B cell (primary cell): ENCODE measurements around the gene CAPRIN1. TPM values are rescaled to one million over a fixed set of nuclear protein-coding genes. Genes with fewer than 3 reads are reported as not detected.
A peak's percentile ranks its signal among the peaks of the same experiment; 100 is the strongest.

Experiments
- ATAC-seq: fragments of 200-7000 bp; cut with Tn5 transposase; one replicate; pipeline ENCODE4 v1.10.0; 2021; ENCODE audit warnings: low read depth, mild to moderate bottlenecking, moderate number of reproducible peaks, moderate library complexity
- CTCF ChIA-PET: fragments of 350-600 bp; sonication (Branson Sonifier 250); formaldehyde crosslinking; loops from one replicate; lab custom pipeline; 2021; ENCODE audit warnings: antibody characterized with exemption, inconsistent platforms; lab: Charles Lee
- POLR2A ChIA-PET: fragments of 350-600 bp; sonication (Branson Sonifier 250); formaldehyde crosslinking; loops from one replicate; lab custom pipeline; 2021; ENCODE audit warnings: antibody characterized with exemption; lab: Charles Lee
- DNase-seq: peaks from one replicate; pipeline ENCODE4 v3.0.0; 2013
- H2AFZ ChIP-seq: 2 replicates; pipeline ENCODE4 v1.6.1; 2012; ENCODE audit warnings: mild to moderate bottlenecking, low read depth, low read length; ENCODE audit not compliant: insufficient read depth, poor library complexity, severe bottlenecking
- H3K27ac ChIP-seq, 2 donors: 1 replicate in 1 of 2; 2 replicates in 1 of 2; pipeline ENCODE4 v1.5.1; 2012 to 2013; ENCODE audit warnings: low read length in 2 of 2, mild to moderate bottlenecking in 2 of 2, moderate library complexity in 1 of 2
- H3K27me3 ChIP-seq, 4 experiments: fragments of 200-600 bp in 1 of 4; sonication (generic) in 1 of 4; replicated peaks in 1 of 4; 1 replicate in 2 of 4; 2 replicates in 2 of 4; pipeline versions ENCODE4 v1.6.1 to v1.7.0; 2013 to 2016; ENCODE audit warnings: low read length in 3 of 4, mild to moderate bottlenecking in 2 of 4, mixed read lengths in 1 of 4, moderate library complexity in 1 of 4; ENCODE audit not compliant: insufficient read depth in 4 of 4, control insufficient read depth in 3 of 4; ENCODE audit errors: control extremely low read depth in 1 of 4
- H3K36me3 ChIP-seq, 2 experiments: replicated peaks in 1 of 2; 1 replicate in 1 of 2; 2 replicates in 1 of 2; pipeline versions ENCODE4 v1.6.1 to v1.7.1; 2013; ENCODE audit warnings: low read length in 1 of 2; ENCODE audit not compliant: insufficient read depth in 2 of 2, control insufficient read depth in 1 of 2; ENCODE audit errors: control extremely low read depth in 1 of 2, extremely low read depth in 1 of 2
- H3K4me1 ChIP-seq, 2 donors: fragments of 200-600 bp in 1 of 2; sonication (generic) in 1 of 2; 1 replicate in 1 of 2; 2 replicates in 1 of 2; pipeline versions ENCODE4 v1.5.1 to v1.6.1; 2013 to 2017; ENCODE audit warnings: low read length in 2 of 2; ENCODE audit not compliant: control insufficient read depth in 2 of 2, insufficient read depth in 2 of 2
- H3K4me2 ChIP-seq: replicated peaks from 2 replicates; pipeline ENCODE3; 2012; ENCODE audit warnings: mild to moderate bottlenecking, low read depth, low read length; ENCODE audit not compliant: poor library complexity, severe bottlenecking
- H3K4me3 ChIP-seq, 5 experiments: fragments of 200-600 bp in 1 of 5; sonication (generic) in 1 of 5; 1 replicate in 3 of 5; 2 replicates in 2 of 5; pipeline versions ENCODE4 v1.5.1 to v1.7.0; 2011 to 2016; ENCODE audit warnings: low read length in 4 of 5, mild to moderate bottlenecking in 4 of 5, low read depth in 2 of 5, control low read depth in 1 of 5, moderate library complexity in 1 of 5; ENCODE audit not compliant: insufficient read depth in 1 of 5; ENCODE audit errors: control extremely low read depth in 1 of 5, extremely low read depth in 1 of 5
- H3K79me2 ChIP-seq: fragments of 200-600 bp; sonication (generic); one replicate; pipeline ENCODE4 v1.6.0; 2016; ENCODE audit warnings: low read length; ENCODE audit not compliant: control insufficient read depth, insufficient read depth
- H3K9ac ChIP-seq: fragments of 200-600 bp; sonication (generic); 2 replicates; pipeline ENCODE4 v1.6.1; 2017; ENCODE audit warnings: mild to moderate bottlenecking, low read length, moderate library complexity
- H3K9me3 ChIP-seq, 3 donors: one replicate each; pipeline versions ENCODE4 v1.6.1 to v1.7.1; 2013; ENCODE audit warnings: low read length in 2 of 3; ENCODE audit not compliant: control insufficient read depth in 2 of 3, insufficient read depth in 1 of 3; ENCODE audit errors: control extremely low read depth in 1 of 3
- H4K20me1 ChIP-seq: 2 replicates; pipeline ENCODE4 v1.6.0; 2012; ENCODE audit warnings: mild to moderate bottlenecking, low read length; ENCODE audit not compliant: insufficient read depth, control insufficient read depth, poor library complexity, severe bottlenecking
- H3K27ac Mint-ChIP-seq: one replicate; pipeline ENCODE4 v1.8.0; 2021; ENCODE audit warnings: mixed read lengths
- H3K27me3 Mint-ChIP-seq: one replicate; pipeline ENCODE4 v1.8.0; 2021; ENCODE audit warnings: mixed read lengths
- H3K4me1 Mint-ChIP-seq: one replicate; pipeline ENCODE4 v1.8.0; 2021; ENCODE audit warnings: mixed read lengths
- H3K4me3 Mint-ChIP-seq: one replicate; pipeline ENCODE4 v1.8.0; 2021; ENCODE audit warnings: mixed read lengths
- H3K9me3 Mint-ChIP-seq: one replicate; pipeline ENCODE4 v1.8.0; 2022; ENCODE audit warnings: mixed read lengths; ENCODE audit not compliant: insufficient read depth
- CTCF ChIP-seq: fragments of 200-600 bp; IDR thresholded peaks from one replicate; pipeline ENCODE4 v1.8.0; 2022; ENCODE audit warnings: antibody characterized with exemption, mild to moderate bottlenecking
- EZH2 ChIP-seq: IDR thresholded peaks from 2 replicates; pipeline ENCODE4 v1.6.1; 2012; ENCODE audit warnings: borderline replicate concordance, low read depth, mild to moderate bottlenecking, moderate library complexity, low read length; ENCODE audit not compliant: insufficient read depth, poor library complexity, severe bottlenecking
- WGBS: methylation state at CpG from one replicate; pipeline ENCODE4 v1.1.5; 2013; ENCODE audit warnings: missing lambda C conversion rate; ENCODE audit not compliant: insufficient coverage; 5-methylcytosine and 5-hydroxymethylcytosine counted together
- intact Hi-C: fragments of 100-400 bp; cut with micrococcal nuclease; formaldehyde crosslinking; loops from one replicate; pipeline ENCODE4 v1.10.0; 2022
- polyA plus RNA-seq: library from polyadenylated mRNA; depleted of rRNA; stranded (reverse); fragments of >200 nt; gene quantifications from 2 replicates; pipeline ENCODE4 v1.2.3, GENCODE V29; 2012
- total RNA-seq, 2 donors: library from RNA; stranded (reverse); fragments of 120-200 nt in 1 of 2; gene quantifications; 1 replicate in 1 of 2; 2 replicates in 1 of 2; pipeline versions ENCODE4 v1.2.3 to v1.2.4, GENCODE V29; 2013 to 2022

CAPRIN1 gene
- total and polyA plus RNA-seq, 2 donors (not counting 1 experiment from before 2014, with no cell fraction given): 31.7 to 133 TPM

- H3K79me2 ChIP-seq: no peaks in the 10 kb centered on the region
- H3K4me1 ChIP-seq: peaks cover 9 to 20% of the 10 kb centered on the region in 2 donors
- H3K27me3 Mint-ChIP-seq: no peaks in the 10 kb centered on the region
- H3K4me1 Mint-ChIP-seq: peaks cover 18% of the 10 kb centered on the region
- no peaks in the 10 kb centered on the region for H4K20me1 ChIP-seq
- CTCF ChIA-PET: interaction anchor here (0.9 kb wide), 1 partner anchor 159 kb away, joined by 3 read pairs; no protein-coding TSS in a partner anchor
- TF ChIP-seq EZH2 (no peak), CTCF (no peak)
- H3K9me3 ChIP-seq: no peaks in the 10 kb centered on the region
- no peak for ATAC-seq
- 90% methylated on average over 2 of the region's 5 CpGs for WGBS
- peaks cover 0 to 83% of the 10 kb centered on the region in 2 experiments for H3K36me3 ChIP-seq
- H3K9me3 Mint-ChIP-seq: no peaks in the 10 kb centered on the region
- POLR2A ChIA-PET: no interaction called here
- no peak overlapping the region for H3K4me2 ChIP-seq
- H3K27me3 ChIP-seq: no peaks in the 10 kb centered on the region
- no peak overlapping the region for H3K9ac ChIP-seq
- H2AFZ ChIP-seq: no peak overlapping the region
- peak overlapping the region in 1 of 2 donors; percentile 69 for H3K27ac ChIP-seq
- H3K4me3 ChIP-seq: no peak overlapping the region
- intact Hi-C loops: no loop called here
- DNase-seq: no peak
- H3K4me3 Mint-ChIP-seq: no peak overlapping the region
- no peak overlapping the region for H3K27ac Mint-ChIP-seq
Measured at GRCh38 chr11:34146866-34147265, 95.3 kb downstream of the CAPRIN1 start.

GRCh38 chr11:34147581-34147980 lies 96.0 kb downstream of the CAPRIN1 start:
- H3K36me3 ChIP-seq: peaks cover 0 to 77% of the 10 kb centered on the region in 2 experiments
- no peaks in the 10 kb centered on the region for H3K27me3 ChIP-seq
- Mint-ChIP-seq H3K27ac (no peak overlapping the region), H3K4me1 (peaks cover 23% of the 10 kb centered on the region), H3K4me3 (no peak overlapping the region), H3K27me3 (no peaks in the 10 kb centered on the region), H3K9me3 (no peaks in the 10 kb centered on the region)
- H3K4me1 ChIP-seq: peaks cover 9 to 20% of the 10 kb centered on the region in 2 donors
- no peaks in the 10 kb centered on the region for H3K79me2 ChIP-seq
- intact Hi-C loops: no loop called here
- H3K27ac ChIP-seq: no peak overlapping the region
- H3K4me2 ChIP-seq: no peak overlapping the region
- CTCF ChIA-PET: no interaction called here
- H4K20me1 ChIP-seq: no peaks in the 10 kb centered on the region
- no peak for DNase-seq
- H2AFZ ChIP-seq: no peak overlapping the region
- no peaks in the 10 kb centered on the region for H3K9me3 ChIP-seq
- no peak overlapping the region for H3K9ac ChIP-seq
- no peak overlapping the region for H3K4me3 ChIP-seq
- POLR2A ChIA-PET: no interaction called here
- TF ChIP-seq EZH2 (no peak), CTCF (no peak)
- 94% methylated on average over 4 of the region's 8 CpGs for WGBS
- ATAC-seq: no peak
